Limb (tissue), 2 donors: ENCODE measurements around the gene CELF4.
A peak's percentile ranks its signal among the peaks of the same experiment; 100 is the strongest.

Experiments used
- DNase-seq, 2 donors: peaks; one replicate each; pipeline ENCODE4 v3.0.0-alpha.2; 2016; ENCODE audit errors: extremely low spot score in 2 of 2

The CELF4 gene

GRCh38 chr18:37547196-37547827 is 18.3 kb downstream of the CELF4 start:
- no peak for DNase-seq

GRCh38 chr18:37546651-37547050 is 18.9 kb downstream of the CELF4 start:
- DNase-seq: no peak

- no peak for DNase-seq
Measured at GRCh38 chr18:37546272-37546537, 19.4 kb downstream of the CELF4 start.

- DNase-seq: no peak
Measured at GRCh38 chr18:37545461-37546271, 19.9 kb downstream of the CELF4 start.

DNA sequence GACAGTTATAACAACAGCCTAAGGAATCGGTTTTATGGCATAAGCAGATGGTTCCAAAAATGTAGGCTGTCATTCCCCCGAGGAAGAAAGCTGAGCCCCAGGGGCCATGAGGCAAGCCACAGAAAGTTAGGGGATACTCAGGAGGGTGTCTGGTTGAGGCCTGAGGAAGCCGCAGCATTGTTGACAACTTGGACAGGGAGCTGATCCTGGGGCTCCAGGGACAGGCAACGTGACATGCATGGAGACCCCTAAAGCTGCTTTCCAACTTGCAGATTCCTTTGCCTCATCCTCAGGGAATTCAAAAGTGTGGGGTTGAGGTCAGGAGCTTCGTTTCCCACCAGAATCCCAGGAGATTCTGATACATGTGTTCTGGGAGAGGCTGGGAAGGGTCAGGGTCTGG is 20.9 kb downstream of the CELF4 start:
- no peak for DNase-seq

GRCh38 chr18:37544217-37544616 is 21.4 kb downstream of the CELF4 start:
- no peak for DNase-seq

DNA sequence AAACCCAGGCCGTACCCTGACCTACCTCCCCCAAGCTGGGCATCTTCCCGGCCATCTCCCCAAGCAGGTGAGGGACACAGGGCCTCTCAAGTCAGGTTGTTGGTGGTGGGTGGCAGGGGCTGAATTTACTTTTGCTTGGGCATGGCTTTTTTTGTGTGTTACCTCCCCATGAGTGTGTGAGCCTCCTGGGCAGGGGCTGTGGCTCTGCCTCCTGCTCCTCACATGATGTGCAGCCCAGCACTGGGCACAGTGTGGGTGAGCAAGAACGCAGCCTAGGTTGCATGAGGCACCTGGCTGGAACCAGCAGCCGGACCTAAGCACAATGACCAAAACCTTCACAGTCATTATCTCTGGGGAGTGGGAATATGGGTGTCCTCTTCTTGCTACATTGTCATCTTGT is 22.3 kb downstream of the CELF4 start:
- no peak for DNase-seq

DNA sequence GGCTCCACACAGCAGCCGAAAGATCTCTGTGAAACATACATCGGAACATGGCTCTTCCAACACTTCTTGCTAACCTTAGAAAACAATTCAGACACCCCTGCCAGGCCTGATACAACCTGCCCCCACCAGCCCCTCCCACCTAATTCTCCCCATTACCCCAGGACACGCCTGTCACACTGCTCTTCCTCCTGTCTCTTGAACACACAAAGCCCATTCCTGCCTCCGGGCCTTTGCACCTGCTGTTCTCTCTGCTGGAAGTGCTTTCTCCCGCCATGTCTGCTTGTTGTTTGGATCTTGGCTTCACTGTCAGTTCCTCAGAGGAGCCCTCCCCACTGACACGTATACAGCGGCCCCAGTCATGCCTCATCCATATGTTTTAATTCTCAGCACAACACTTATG is 24.1 kb downstream of the CELF4 start:
- no peak for DNase-seq

DNA sequence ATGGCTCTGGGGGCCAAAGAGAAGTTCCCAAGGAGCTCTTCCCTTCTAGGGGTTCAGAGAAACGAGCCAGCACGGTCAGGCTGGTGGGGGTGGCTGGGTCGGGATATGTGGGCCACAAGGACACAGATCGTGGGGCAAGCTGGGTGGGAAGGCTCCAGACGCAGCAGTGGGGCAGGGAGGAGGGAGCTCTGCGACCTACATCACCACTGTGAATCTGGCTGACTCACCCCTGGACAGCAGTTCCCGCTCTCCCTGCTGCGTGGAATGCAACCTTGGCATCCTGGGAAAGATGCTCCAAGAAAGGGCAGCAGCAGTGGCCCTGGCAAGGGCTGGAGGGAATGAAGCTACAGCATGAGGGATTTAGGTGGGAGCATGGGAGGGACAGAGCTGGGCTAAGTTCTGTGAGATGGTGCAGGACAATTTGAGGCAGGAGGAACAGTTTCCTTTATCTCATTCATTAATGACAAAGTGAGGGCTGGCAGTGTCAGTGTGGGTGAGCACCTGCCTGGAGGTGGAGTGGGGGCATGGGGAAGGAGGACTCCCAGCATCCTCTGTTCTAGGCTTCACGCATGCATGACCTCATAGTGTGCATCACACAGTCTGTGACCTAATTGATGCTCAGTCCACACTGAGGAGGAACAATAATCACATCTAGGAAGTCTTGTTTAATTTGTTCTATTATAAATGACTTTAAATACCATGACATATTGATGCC is 25.0 kb downstream of the CELF4 start:
- DNase-seq: no peak

DNA sequence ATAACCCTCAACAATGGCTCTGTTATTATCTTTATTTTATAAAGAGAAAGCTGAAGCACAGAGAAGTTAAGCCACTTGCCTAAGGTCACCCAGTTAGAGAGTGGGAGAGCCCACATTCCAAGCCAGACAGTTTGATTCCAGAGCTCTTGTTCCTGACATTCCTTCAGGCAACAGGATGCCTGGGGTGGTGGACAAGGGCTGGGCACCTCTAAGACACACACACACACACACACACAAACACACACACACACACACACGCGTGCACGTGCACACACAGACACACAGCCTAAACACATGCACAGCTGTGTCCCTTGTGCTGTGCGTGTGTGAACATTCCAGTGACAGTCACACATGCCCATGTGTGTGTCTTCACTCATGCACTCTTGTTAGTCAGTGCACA is 26.4 kb downstream of the CELF4 start:
- no peak for DNase-seq

DNA sequence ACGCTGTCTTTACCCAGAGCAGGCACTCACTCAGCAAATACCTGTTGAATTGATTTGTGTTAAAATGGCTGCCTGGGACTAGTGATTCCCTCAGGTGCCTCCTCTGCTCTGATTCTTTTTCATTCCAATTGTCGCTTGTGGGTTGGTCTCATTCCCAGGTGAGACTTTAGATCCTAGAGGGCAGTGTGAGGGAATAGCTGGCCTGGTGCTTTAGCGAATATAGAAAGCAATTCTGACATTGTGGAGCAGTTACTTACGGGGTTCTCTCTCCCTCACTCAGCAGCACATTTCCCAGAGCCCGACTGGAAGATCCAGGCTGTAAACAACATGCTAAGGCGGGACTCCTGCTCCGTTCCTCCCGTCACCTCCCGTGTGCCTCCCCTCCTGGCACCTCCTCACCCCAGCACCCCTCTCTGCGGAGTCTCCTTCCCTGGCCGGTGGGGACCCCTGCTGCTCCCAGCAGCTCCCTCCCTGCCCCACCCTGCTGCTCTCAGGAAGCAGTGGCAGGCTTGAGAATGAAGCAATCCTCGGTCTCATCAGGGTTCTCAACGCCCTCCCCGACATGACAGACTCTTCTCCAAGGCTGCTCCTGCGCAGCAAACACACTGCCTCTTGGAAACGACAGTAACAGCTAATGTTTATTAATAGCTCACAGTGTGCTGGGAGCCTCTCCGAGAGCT is 26.9 kb downstream of the CELF4 start:
- no peak for DNase-seq

DNA sequence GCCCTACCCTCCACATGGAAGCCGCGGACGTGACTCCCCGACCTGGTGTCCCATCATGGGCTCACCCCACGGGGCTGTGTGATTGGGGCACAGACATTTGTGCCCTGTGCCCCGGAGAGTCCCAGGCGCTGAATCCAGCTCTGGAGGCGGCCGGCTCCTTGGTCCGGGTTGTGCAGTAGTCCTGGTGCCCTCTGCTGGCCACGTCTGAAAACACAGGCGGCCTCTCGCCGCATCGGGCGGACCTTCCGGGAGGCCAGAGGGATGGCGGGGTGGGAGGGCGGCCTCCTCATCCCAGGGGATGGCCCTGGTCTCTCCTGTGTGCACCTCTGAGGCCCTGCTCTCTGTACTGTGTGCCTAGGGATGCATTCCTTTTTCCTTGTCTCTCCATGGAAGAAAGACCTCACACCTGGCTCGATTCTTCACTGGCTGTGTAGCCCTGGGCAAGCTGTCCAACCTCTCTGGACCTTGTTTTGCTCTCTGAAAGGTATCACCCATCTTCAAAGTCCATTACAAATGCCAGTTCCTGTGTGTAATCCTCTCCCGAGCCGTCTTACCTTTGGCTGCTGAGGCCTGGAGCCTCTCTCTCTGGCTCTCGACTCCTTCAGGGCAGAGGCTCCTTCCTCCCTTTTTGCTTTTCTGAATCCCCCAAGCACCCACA is 27.6 kb downstream of the CELF4 start:
- DNase-seq: peak; percentile 58 to 90

DNA sequence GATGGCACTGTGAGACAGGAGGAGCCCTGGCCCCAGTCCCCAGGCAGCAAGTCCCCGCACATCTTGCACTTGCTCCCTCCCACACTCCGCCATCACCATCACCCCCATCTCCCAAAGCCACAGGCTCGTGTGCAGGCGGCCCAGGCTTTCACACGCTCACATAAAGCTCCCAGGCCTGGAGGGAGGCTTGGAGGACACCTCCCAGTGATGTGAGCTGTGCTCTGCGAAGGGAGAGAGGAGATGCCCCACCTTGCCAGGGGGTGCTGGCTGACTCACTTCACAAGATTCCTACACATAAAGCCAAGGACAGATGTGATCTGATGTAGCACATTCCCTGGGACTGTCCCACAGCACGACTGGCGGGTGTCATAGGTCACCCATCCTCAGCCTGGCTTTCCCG is 28.9 kb downstream of the CELF4 start:
- DNase-seq: no peak

GRCh38 chr18:37535968-37536367 is 29.6 kb downstream of the CELF4 start:
- DNase-seq: no peak

DNA sequence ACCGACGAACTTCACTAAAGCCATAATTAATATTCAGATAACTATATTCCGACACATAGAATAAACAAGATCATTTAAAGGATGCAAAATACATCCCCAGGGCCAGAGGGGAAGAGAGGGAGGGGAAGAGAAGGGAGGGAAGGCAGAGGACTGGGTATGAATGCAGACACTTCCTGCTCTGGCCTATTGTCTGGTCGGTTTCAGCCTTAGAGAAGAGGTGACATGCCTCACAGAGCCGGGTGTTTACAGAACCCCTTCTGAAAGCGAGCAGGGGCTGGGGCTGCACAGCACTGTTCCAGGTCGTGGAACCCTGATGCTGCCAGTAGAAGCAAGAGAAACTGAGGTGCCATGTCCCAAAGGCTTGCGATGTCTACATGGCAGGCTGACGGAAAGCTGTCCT is 31.0 kb downstream of the CELF4 start:
- DNase-seq: no peak

DNA sequence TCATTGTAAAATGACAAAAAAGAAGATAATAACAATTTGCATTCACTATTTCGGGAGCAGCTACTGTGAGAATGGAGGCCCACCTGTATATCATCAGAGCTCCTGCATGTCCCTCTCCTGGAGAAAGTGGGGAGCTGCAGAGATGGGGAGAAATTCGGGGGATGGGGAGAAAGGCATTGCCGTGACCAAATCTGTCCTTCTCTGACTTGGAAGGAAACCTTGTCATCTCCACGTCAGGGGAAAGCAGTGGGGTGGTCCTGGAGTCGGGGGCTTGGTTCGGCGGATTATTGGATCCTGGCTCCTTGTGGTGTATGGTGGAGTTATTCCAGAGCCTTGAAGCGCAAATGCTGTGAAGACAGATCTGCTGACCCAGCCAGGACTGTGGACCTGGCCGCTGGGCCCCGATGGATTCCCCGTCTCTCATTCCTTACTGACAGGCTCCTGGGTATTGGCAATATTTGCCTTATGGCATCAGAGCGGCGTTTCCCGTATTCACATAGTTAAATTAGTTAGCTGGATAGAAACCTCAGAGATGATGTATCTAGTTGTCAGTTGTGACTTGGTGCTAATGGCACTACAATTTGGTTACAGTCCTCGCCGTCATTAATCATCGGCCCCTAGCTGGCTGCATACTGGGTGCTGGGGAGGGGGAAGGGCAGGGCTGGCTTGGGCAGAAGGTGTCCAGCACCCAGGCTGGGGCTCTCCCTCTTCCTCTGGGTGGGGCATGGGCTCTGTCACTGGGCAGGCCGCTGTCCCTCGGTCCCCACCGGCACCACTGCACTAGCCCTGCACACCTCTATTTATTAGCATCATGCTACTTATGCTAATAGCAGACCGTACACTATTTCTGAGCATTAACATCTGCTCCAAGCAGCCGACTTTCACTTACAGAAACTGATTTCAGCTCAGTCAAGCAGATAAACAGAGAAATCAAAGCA is 31.7 kb downstream of the CELF4 start:
- no peak for DNase-seq

- DNase-seq: no peak
Measured at GRCh38 chr18:37532917-37533316, 32.7 kb downstream of the CELF4 start.

DNA sequence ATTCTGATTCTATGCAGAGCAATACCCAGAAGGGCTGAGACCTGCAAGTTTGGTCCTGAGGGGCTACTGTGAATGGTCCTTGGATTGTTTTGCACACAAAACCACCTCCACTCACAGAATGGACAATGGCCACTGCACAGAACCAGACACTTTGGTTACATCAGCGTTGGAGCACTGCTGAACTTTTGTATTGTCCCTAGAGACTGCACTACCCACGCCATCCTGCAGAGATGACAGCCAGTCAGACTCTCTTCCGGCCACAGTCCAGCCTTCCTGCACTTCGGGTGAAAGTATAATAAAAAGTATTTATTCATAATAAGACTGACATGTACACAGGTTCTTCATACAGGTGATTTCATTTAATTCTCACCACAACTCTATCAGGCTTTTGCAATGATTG is 35.7 kb downstream of the CELF4 start:
- no peak for DNase-seq

DNA sequence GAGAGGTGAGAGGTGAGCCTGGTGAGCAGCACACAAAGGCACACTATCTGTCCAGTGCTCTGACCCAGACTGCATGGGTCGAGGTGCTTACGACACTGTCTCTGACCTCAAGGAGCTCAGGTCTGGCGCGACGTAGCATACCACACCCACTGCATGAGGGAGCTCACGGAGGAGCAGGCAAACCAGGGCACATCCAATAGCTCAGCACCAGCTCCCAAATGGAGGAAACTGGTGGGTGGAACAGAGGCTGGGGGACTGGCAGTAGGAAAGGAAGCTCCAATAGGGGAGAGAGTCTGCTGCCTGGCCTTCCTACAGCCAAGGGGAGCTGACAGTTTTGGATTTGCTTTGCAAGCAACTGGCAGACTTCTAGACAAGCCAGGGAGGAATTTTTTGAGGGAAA is 36.3 kb downstream of the CELF4 start:
- DNase-seq: no peak

DNA sequence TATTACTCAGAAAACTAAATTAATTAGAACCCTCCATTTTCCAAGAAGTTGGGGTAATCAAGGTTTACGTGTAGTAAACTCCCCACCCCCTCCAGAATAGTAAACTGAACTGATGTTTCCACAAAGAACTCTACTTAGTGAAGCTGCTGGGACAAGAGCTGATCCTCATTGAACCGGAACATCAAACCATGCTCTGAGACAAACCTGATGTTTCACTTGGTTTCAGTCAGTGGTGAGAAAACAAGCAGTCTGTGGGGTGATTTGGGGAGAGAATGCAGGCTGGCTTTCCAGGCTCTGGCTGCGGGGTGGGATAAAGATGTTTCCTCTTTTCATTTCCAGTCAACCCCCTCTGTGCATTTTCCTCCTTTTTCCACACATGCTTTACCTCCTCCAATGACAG is 38.2 kb downstream of the CELF4 start:
- no peak for DNase-seq

DNA sequence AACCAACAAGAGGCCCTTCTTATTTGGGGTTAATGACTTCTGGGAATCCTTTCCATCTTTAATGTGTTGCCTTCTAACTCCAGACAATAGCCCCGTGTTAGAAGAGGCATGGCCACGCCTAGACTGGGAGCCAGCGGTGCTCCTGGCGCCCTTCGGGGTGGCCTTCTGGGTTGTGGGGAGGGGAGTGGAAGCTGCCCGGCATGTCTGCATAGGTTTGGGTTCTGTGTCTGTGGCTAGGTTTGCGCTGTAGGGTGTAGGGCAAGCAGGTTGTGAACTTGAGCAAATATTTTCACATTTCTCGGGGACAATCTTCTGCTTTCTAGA is 40.4 kb downstream of the CELF4 start:
- no peak for DNase-seq
